Measurements from ENCODE around the gene ADI1.
"Not testable (repeated sequence)": the region's sequence is repeated elsewhere in the genome, so short reads cannot be mapped to it uniquely, and the experiment has no call there.

ADI1 gene

GRCh38 chr2:3462493-3463104, 56.7 kb downstream of the ADI1 start:
- DNase-seq (ENCODE audit: low read depth): no peak

- no peak for DNase-seq (ENCODE audit: low read depth)
Observed at GRCh38 chr2:3461801-3462492, 57.4 kb downstream of the ADI1 start.

GRCh38 chr2:3460831-3461800, 58.2 kb downstream of the ADI1 start:
- DNase-seq (ENCODE audit: low read depth): no peak

GRCh38 chr2:3460156-3460555, 59.2 kb downstream of the ADI1 start:
- DNase-seq (ENCODE audit: low read depth): no peak

- no peak for DNase-seq (ENCODE audit: low read depth)
Observed at GRCh38 chr2:3459185-3460015, 59.9 kb downstream of the ADI1 start.

- DNase-seq (ENCODE audit: low read depth): no peak
Observed at GRCh38 chr2:3458396-3459184, 60.7 kb downstream of the ADI1 start.

DNA sequence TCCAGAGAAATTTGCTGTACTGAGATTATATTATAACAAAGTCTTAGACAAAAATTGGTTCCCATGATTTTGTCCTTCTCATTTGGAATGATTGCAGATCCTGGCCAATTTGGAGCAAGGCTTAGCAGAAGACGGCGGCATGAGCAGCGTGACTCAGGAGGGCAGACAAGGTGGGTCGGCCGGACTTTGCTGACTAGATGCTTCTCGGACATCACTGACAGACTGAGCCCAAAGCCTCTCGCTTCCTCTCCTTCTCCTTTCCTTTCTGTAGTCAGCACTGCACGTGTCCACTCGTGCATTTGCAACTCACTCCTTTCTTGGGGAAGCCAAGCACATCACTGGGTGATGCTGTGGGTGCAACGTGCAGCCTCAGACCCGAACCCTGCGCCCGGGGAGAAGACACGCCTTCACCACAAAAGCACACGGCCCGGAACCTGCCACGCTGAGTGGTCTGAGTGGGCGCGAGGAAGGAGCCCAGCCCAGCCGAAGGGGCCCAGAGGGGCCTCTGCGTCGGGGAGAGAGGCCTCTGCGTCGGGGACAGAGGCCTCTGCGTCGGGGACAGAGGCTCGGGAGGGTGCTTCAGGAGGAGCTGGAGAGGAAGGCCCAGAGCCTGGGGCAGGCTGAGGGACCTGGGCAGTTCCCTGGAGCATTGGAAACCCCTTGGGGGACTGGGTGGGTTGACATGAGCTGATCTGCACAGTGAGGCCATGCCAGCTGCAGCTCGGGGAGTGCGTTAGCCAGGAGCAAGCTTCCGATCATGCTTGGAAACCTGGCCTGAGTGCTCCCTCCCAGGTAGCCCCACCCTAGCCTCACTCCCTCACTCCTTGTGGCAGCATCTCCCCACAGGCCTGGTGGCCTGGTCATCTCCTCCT, 61.6 kb downstream of the ADI1 start:
- DNase-seq (ENCODE audit: low read depth): no peak

GRCh38 chr2:3456125-3456524, 63.2 kb downstream of the ADI1 start:
- DNase-seq (ENCODE audit: low read depth): no peak

- DNase-seq (ENCODE audit: low read depth): no peak
Observed at GRCh38 chr2:3454802-3455201, 64.5 kb downstream of the ADI1 start.

- DNase-seq (ENCODE audit: low read depth): not testable (repeated sequence)
Observed at GRCh38 chr2:3454005-3454404, 65.3 kb downstream of the ADI1 start.

GRCh38 chr2:3453190-3453999, 65.9 kb downstream of the ADI1 start:
- DNase-seq (ENCODE audit: low read depth): no peak

DNA sequence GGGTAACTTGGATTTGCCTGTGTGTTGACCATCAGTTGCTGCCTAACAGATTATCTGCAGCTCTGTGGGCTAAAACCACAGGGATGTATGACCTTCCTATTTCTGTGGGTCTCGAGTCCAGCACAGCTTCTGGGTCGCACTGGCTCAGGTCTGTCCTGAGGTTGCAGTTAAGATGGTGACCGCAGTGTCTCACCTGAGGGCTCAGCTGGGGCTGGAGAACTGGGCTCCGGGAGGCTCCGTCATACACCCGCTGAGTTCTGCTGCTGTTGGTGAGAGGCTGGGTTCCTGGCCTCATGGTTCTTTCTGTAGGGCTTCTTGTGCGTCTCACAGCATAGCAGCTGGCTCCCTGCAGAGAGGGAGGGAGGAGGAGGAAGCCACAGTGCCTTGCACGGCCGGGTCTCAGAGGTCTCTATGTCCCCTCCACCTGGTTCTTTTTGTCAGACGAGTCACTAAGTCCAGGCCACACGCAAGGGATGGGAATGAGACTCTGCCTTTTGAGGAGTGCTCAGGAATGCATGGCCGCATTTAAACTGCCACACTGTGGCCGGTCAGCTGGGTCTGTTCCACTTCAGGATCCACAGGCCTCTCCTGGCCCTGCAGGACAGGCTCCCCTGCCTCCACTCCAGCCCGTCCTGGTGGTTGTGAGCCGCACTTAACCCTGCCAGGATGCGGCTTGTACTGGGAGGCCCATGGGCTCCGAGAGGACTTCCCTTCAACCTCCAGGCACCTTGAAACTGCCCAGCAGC, 67.2 kb downstream of the ADI1 start:
- no peak for DNase-seq (ENCODE audit: low read depth)

DNA sequence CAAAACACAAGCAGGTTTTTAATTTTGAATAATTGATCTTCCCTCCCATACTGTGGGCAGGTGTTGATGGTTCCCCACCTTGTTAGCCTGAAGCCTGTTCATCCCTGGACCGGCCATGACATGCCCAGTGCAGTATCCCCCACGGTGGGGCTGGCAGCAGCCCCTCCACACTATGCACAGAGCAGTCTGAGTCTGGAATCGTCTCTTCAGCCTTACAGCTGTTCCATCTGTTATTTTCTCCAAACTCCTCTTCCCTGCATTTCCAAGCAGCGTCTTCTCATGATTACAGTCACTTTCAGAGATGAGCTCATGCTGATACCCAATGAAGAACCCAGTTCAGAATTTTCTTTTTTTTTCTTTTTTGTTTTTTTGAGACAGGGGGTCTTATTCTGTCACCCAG, 68.2 kb downstream of the ADI1 start:
- no peak for DNase-seq (ENCODE audit: low read depth)

- no peak for DNase-seq (ENCODE audit: low read depth)
Observed at GRCh38 chr2:3450385-3451010, 68.8 kb downstream of the ADI1 start.

GRCh38 chr2:3449936-3450335, 69.4 kb downstream of the ADI1 start:
- no peak for DNase-seq (ENCODE audit: low read depth)

- no peak for DNase-seq (ENCODE audit: low read depth)
Observed at GRCh38 chr2:3449086-3449485, 70.2 kb downstream of the ADI1 start.

- DNase-seq (ENCODE audit: low read depth): not testable (repeated sequence)
Observed at GRCh38 chr2:3448441-3448911, 70.9 kb downstream of the ADI1 start.

All from T follicular helper cell (primary cell).